ENCODE measurements around the gene ANO8.

DNA sequence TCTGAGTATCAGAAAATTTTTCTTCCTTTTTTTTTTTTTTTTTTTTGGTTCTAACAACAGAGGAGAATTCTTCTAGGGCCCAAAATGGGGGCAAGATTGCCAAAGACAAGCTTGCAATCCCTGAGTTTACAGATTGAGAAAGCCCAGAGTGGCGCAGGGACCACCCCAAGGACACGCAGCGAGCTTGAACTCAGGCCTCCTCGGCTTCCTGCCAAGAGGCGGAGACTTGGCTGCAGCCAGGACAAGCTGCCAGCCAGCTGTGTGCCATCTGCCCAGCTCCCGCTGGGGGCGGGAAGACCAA, 29.5 kb downstream of the ANO8 start:
- TF ChIP-seq, protein P1, sequence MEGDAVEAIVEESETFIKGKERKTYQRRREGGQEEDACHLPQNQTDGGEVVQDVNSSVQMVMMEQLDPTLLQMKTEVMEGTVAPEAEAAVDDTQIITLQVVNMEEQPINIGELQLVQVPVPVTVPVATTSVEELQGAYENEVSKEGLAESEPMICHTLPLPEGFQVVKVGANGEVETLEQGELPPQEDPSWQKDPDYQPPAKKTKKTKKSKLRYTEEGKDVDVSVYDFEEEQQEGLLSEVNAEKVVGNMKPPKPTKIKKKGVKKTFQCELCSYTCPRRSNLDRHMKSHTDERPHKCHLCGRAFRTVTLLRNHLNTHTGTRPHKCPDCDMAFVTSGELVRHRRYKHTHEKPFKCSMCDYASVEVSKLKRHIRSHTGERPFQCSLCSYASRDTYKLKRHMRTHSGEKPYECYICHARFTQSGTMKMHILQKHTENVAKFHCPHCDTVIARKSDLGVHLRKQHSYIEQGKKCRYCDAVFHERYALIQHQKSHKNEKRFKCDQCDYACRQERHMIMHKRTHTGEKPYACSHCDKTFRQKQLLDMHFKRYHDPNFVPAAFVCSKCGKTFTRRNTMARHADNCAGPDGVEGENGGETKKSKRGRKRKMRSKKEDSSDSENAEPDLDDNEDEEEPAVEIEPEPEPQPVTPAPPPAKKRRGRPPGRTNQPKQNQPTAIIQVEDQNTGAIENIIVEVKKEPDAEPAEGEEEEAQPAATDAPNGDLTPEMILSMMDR (IDR thresholded peaks at IDR 0.05) = no peak
- TF ChIP-seq POLR2A (IDR thresholded peaks at IDR 0.05) = no peak

Measured in adrenal gland (tissue), 5 donors.